GM12865 (cell line): ENCODE results near the gene TLCD3A.

Experiments
- DNase-seq: peaks from one replicate; pipeline ENCODE4 v3.0.0; 2010; ENCODE audit warnings: low read depth
- H3K4me3 ChIP-seq: 2 replicates; pipeline ENCODE4 v1.5.1; 2011; ENCODE audit warnings: mild to moderate bottlenecking, low read depth, low read length, control low read depth
- TF ChIP-seq, protein P1 (sequence below): IDR thresholded peaks from 2 replicates; pipeline ENCODE4 v1.5.1; 2011; ENCODE audit warnings: low read length, control low read depth, low read depth, inconsistent platforms; ENCODE audit not compliant: insufficient read depth; ENCODE audit errors: missing control alignments

Gene TLCD3A

DNA sequence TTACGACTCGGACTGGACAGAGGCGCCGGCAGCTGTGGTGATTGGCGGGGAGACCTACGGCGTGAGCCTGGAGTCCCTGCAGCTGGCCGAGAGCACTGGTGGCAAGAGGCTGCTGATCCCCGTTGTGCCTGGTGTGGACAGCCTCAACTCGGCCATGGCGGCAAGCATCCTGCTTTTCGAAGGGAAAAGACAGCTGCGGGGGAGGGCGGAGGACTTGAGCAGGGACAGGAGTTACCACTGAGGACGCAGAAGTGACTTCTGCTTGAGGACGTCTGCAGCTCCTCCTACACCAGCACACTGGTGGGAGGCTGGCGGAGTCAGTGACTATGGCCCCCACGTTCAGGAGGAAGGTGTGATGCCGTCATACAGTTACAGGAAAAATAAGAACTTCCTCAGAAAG, 59.4 kb downstream of the TLCD3A start:
- TF ChIP-seq, protein P1, sequence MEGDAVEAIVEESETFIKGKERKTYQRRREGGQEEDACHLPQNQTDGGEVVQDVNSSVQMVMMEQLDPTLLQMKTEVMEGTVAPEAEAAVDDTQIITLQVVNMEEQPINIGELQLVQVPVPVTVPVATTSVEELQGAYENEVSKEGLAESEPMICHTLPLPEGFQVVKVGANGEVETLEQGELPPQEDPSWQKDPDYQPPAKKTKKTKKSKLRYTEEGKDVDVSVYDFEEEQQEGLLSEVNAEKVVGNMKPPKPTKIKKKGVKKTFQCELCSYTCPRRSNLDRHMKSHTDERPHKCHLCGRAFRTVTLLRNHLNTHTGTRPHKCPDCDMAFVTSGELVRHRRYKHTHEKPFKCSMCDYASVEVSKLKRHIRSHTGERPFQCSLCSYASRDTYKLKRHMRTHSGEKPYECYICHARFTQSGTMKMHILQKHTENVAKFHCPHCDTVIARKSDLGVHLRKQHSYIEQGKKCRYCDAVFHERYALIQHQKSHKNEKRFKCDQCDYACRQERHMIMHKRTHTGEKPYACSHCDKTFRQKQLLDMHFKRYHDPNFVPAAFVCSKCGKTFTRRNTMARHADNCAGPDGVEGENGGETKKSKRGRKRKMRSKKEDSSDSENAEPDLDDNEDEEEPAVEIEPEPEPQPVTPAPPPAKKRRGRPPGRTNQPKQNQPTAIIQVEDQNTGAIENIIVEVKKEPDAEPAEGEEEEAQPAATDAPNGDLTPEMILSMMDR, result no peak
- H3K4me3 ChIP-seq, result no peak overlapping the region
- DNase-seq, result no peak

DNA sequence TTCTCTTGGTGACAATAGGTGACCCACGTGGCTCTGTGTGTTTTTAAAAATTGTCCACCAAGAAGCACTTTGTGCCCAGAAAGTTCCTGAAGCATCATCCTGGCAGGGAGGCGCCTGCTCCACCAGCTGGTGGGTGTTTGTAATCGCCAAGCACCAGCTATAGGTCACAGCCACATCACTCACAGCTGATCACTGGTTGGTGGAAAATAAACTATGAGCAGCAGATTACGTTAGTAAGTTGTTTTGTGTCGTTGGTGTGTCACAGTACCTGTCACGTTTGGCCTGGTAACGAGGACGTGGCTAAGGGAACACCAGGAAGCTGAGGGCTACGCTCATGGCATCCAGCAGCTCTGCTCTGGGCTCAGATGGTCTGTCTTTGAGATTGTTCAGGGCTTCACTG, 59.9 kb downstream of the TLCD3A start:
- no peak for DNase-seq
- TF ChIP-seq, protein P1, result no peak
- H3K4me3 ChIP-seq, result no peak overlapping the region
